Umbilical cord (tissue), 2 donors: ENCODE measurements around the gene BPI. TPM values are rescaled to one million over a fixed set of nuclear protein-coding genes. Genes with fewer than 3 reads are reported as not detected.
"Not testable (repeated sequence)": the region's sequence is repeated elsewhere in the genome, so short reads cannot be mapped to it uniquely, and the experiment has no call there.

Source experiments
- DNase-seq: peaks from one replicate; pipeline ENCODE4 v3.0.0-alpha.2; 2015; ENCODE audit warnings: low spot score
- total RNA-seq: library from RNA; depleted of rRNA; stranded (reverse); fragments of >200 nt; gene quantifications from one replicate; pipeline ENCODE4 v1.2.3, GENCODE V29; 2014; ENCODE audit warnings: low replicate concordance; ENCODE audit not compliant: insufficient read depth

BPI gene
- total RNA-seq, 1 donor from 2014 or later = not detected

DNA sequence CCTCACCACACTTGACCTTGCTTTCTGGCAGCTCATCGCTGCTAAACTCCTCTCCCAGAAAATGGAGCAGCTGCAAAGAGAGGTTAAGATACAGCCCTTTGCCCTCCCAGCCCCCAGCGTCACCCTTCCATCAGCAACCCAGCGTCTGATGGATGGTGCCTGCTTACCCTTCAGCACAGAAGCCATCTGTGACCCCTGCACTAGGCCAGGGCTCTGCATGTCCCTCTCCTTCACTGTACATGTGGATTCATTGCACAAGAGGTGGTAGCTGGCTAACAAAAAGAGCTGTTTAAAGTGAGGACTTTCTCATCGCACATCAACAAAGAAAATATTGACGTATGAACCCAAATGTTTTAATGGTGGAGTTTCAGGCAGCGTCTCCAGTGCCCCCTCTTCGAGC, 54.6 kb downstream of the BPI start:
- DNase-seq = no peak

DNA sequence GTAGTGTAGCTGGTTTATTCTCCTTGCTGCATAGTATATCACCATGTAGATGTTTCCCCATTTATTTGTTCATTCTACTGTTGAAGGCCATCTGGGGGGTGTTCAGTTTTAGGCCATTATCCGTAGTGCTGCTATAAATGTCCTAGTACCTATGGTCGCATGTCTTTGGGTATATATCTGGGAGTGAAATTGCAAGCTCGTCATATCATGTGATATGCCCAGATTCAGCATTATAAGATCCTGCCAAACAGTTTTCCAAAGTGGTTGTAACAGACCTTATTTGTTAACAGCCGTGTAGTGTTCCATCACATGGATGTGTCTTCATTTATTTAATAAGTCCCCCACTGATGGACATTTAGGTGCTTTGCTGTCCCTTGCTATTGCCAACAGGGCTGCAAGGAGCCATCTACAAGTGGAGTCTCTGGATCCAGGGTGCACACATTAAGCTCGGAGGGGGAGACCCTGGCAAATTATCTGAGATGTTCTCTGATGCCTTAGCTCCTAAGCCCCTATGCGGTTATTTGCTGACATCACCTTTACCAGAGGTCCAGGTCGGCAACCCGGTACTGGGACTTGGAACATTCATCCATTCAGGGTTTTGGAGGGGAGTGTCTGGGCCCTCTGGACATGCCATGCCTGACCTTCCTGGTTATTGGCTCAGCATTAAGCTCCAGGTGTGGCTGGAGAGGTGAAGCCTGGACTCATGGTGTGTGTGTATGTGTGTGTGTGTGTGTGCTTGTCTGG, 59.2 kb downstream of the BPI start:
- DNase-seq = no peak

DNA sequence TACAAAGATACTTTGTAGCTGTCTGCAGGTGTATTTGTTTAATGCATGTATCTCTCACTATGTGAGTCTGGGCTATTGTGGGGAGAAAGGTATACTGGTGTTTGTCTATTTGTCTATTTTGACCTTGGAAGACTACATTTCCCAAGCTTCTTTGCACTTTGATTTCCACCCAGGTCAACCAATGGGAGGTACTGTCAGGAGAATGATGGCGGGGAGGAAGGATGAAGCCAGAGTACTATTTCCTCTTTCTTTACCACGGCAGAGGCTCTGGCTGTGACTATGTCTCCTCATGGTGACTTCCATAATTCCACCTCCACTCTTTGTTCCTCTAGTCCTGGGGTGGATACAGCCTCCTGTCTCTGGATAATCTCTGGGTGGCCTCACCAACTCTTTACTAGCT, 65.4 kb downstream of the BPI start:
- no peak for DNase-seq

- peak; percentile 31 for DNase-seq
These were observed 68.8 kb downstream of the BPI start for GRCh38 chr20:38372806-38373205.

DNA sequence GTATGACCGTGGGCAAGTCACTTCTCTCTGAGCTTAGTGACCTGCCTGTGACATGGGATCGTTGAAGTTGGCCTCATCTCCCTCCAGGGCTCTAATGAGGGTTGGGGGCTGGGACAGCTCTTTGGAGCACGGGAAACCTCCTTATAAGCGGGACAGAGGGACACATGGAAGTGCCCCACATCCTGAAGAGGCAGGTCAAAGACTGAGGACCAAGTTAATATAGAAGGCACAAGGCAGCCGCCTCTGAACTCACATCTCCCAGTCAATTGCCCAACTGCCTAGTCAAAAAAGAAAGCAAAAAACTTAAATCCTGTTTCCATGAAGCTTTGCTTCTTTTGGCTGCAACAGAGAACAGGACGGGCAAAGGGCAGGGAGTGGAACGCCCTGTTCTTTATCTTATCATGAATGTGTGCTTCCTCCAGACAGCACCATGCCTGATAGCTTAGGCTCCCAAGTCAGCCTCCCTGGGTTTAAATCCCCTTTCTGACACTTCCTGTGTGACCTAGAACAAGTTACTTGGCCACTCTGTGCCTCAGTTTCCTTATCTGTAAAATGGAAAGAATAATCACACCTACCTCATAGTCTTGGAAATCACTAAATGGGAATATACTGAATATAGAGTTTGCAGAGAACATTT, 69.4 kb downstream of the BPI start:
- peak; percentile 79 for DNase-seq

GRCh38 chr20:38373898-38374297, 69.9 kb downstream of the BPI start:
- DNase-seq = no peak

DNA sequence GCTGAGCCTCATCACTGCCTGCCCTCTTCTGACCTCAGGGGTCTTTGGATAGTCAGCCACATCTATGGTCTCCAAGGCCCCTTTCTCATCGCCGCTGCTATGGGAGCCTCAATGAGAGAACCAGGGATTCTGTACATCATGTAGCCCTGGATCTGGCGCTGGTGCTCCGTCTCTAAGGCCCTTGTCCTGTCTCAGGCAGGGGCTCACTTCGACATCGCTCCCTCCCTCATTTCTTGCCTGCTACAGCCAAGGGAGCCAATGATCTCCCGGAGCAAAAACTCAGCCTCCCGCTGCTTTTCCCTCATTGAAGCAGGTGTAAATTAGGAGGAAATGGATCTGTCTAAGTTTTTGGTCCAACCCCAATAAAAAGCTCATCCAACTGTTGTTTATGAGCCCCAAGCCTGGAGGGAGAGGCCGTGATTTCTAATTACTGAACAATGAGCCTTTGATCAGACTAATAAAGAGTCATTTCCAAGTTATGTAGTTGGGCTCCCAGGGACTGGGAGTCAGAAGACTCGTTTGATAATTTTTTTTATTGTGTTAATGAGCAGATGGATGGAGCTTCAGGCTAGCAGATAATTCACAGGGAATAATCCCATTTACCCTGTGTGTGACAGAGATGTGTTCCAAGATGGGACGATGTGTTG, 73.2 kb downstream of the BPI start:
- DNase-seq = no peak

- DNase-seq = not testable (repeated sequence)
These were observed 73.9 kb downstream of the BPI start for GRCh38 chr20:38377838-38378237.

DNA sequence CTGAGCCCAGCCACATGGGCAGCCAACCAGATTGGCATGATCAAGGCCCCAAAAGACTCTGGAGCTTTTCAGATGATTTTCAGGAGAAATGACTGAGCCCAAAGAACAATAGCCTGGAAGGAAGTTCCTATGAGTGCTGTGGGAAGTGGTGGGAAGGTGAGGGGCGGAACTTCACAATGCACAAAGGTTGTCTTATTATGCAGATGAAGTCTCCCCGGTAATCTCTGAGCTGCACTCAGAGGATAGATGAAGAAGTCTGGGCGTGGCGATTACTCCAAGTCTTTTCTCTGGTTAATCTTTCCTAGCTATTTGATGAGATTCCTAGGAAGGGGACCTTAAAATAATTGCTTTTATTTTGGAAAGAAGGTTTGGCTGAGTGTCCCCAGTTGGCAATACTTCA, 79.2 kb downstream of the BPI start:
- DNase-seq = no peak

DNA sequence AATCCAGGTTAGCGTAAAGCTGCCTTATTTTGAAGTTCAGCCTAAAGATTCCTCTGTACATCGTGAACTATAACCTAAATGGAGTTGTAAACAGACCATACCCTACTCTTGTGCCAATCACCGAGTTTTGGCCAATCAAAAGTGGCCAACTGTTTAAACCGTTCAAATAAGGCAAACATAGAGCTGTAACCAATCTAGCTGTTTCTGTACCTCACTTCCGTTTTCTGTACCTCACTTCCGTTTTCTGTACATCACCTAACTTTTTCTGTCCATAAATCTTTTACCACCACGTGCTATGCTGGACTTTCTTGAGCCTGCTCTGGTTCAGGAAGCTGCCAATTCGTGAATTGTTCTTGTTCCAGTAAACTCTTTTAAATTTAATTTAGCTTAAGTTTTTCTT, 82.0 kb downstream of the BPI start:
- no peak for DNase-seq

GRCh38 chr20:38386851-38387250, 82.9 kb downstream of the BPI start:
- no peak for DNase-seq

Other genes starting within 250 kb of the BPI start
- 243 TPM for gene TGM2, start 138.9 kb upstream of the BPI start, total RNA-seq
- 4.3 TPM for gene KIAA1755, start 43.4 kb upstream of the BPI start, total RNA-seq
- 3.9 TPM for gene LBP, start 42.3 kb downstream of the BPI start, total RNA-seq
- gene SNHG17, start 131.2 kb downstream of the BPI start, total RNA-seq = 2.4 TPM
- gene RALGAPB, start 168.7 kb downstream of the BPI start, total RNA-seq = 36.4 TPM